DMS79 (cell line): Measurements from ENCODE around the gene PFN4.
A peak's percentile ranks its signal among the peaks of the same experiment; 100 is the strongest.
"Not testable (repeated sequence)": the region's sequence is repeated elsewhere in the genome, so short reads cannot be mapped to it uniquely, and the experiment has no call there.

ENCODE experiments used
- DNase-seq: peaks from one replicate; lab custom pipeline; 2025; lab: John Stamatoyannopoulos, UW

Gene PFN4

GRCh38 chr2:24111407-24111901, 11.7 kb downstream of the PFN4 start:
- DNase-seq = no peak

DNA sequence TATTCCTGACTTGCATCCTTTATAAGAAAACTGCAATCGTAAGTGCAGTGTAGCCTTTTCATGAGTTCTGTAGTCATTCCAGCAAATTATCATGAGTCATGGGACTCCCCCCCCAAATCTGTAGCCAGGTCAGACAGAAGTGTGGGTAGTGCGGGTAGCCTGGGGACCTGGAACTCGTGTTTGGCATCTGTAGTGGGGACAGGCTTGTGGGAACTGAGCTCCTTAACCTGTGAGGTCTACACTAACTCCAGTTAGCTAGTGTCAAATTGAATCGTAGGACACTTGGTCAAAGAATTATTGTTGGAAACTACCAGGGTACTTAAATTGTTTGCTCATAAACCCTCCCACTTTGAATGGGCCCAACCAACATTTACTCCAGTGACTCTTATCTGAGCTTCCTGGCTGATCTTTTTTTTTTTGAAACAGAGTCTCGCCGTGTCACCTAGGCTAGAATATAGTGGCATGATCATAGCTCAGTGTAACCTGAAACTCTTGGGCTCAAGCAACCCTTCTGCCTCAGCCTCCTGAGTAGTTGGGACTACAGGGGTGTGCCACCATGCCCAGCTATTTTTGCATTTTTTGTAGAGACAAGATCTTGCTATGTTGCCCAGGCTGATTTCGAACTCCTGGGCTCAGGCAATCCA, 12.4 kb downstream of the PFN4 start:
- no peak for DNase-seq

GRCh38 chr2:24109431-24109830, 13.7 kb downstream of the PFN4 start:
- not testable (repeated sequence) for DNase-seq

DNA sequence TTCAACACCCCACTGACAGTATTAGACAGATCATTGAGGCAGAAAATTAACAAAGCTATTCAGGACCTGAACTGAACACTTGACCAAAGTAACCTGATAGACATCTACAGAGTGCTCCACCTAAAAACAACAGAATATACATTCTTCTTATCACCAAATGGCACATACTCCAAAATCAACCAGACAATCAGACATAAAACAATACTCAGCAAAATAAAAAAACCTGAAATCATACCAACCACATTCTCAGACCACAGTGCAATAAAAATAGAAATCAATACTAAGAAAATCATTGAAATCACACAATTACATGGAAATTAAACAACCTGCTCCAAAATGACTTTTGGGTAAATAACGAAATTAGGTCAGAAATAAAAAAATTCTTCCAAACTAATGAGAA, 15.8 kb downstream of the PFN4 start:
- no peak for DNase-seq

GRCh38 chr2:24106786-24107185, 16.3 kb downstream of the PFN4 start:
- DNase-seq = no peak

- DNase-seq = no peak
Measured at GRCh38 chr2:24105816-24106215, 17.3 kb downstream of the PFN4 start.

DNA sequence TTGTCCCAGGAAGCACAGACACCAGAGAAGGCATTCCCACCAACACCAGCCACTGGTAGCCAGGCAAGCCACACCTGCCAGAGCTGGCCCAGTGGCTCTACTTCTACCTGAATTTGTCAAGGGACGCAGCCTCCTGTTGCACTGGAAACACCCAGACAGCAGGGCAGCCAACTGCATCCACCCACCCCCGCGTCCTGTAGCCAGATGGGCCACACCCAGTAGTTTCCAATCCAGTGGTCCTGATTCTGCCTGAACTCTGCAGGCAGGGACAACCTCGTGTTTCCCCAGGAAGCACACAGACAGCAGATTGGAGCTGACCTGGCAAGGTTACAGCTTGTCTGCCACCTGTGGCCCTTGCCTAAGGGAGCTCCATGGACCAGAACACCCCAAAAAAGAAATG, 18.2 kb downstream of the PFN4 start:
- no peak for DNase-seq

GRCh38 chr2:24104110-24104650, 19.0 kb downstream of the PFN4 start:
- DNase-seq = no peak

DNA sequence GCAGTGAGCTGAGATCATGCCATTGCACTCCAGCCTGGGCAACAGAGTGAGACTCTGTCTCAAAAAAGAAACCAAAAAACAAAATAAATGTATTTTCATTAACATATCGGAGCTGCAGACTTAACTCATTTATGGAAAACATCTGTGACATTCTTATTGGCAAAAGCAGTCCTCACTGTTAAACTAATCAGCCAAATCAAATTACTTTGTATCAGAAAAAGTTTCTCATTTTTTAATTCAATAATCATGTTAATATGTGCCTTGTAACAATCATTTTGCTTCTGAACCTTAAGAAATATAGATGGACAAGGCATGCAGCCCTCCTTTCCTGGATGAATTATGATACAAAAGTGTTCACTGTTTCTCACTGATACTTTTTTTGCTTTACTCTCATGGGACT, 20.5 kb downstream of the PFN4 start:
- DNase-seq = no peak

- DNase-seq = no peak
Measured at GRCh38 chr2:24101992-24102391, 21.1 kb downstream of the PFN4 start.

DNA sequence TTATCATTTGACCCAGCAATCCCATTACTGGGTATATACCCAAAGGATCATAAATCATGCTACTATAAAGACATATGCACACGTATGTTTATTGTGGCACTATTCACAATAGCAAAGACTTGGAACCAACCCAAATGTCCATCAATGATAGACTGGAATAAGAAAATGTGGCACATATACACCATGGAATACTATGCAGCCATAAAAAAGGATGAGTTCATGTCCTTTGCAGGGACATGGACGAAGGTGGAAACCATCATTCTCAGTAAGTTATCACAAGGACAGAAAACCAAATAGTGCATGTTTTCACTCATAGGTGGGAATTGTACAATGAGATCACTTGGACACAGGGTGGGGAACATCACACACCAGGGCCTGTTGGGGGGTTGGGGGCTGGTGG, 22.4 kb downstream of the PFN4 start:
- not testable (repeated sequence) for DNase-seq

DNA sequence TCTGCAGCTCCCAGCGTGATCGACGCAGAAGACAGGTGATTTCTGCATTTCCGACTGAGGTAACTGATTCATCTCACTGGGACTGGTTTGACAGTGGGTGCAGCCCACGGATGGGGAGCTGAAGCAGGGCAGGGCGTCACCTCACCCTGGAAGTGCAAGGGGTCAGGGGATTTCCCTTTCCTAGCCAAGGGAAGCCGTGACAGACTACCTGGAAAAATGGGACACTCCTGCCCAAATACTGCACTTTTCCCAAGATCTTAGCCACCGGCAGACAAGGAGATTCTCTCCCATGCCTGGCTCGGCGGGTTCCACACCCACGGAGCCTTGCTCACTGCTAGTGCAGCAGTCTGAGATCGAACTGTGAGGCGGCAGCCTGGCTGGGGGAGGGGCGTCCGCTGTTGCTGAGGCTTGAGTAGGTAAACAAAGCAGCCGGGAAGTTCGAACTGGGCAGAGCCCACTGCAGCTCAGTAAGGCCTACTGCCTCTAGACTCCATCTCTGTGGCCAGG, 27.9 kb downstream of the PFN4 start:
- DNase-seq = not testable (repeated sequence)

GRCh38 chr2:24093270-24093669, 29.9 kb downstream of the PFN4 start:
- DNase-seq = not testable (repeated sequence)

GRCh38 chr2:24088821-24089359, 34.2 kb downstream of the PFN4 start:
- DNase-seq = no peak

DNA sequence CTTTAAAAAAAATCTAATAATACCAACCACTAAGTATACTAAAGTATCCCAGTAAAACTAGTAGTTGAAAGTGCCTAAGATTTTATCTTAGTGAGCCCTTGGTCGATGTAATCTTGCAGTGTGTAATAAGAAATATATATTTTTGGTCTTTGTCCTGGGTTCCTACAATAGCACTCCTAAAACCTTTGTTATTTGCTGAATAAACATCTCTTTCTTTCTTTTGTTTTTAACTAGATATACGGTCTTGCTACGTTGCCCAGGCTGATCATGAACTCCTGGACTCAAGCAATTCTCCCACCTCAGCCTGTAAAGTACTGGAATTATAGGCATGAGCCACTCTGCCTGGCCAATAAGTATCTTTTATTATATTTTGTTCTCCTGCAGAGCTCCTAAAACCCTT, 36.1 kb downstream of the PFN4 start:
- no peak for DNase-seq

DNA sequence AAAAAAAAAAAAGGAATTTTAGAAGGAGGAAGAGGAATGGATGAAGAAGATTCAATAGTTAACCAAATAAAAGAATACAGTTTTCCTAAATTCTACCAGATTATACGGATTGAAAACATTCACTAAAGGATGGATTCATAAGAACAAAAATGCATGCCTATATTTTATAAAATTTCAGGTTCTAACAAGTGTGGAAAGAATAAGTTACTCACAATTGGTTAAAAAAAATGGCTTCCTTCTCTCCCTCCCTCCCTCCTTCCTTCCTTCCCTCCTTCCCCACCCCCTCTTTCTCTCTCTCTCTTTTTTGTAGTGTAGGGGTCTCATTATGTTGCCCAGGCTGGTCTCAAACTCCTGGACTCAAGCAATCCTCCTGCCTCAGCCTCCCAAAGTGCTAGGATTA, 36.9 kb downstream of the PFN4 start:
- DNase-seq = no peak

DNA sequence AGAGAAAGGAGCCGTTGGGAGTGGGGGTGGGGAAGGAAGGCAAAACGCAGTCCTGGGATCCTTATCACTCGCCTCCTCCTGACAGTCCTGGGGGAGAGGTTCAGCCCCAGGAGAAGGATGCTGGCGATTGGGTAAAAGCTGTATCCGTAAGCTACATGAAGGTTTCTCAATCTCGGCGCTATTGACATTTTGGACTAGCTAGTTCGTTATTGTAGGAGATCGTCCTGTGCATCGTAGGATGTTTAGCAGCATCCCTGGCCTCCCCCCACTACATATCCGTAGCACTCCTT, 38.0 kb downstream of the PFN4 start:
- no peak for DNase-seq

GRCh38 chr2:24084386-24085199, 38.5 kb downstream of the PFN4 start, which contains the start of gene TP53I3:
Gene TP53I3, minus strand, starts transcription at chr2:24084834. Its CDS starts 508 bp downstream, at chr2:24084326.
- DNase-seq = peak; percentile 93

DNA sequence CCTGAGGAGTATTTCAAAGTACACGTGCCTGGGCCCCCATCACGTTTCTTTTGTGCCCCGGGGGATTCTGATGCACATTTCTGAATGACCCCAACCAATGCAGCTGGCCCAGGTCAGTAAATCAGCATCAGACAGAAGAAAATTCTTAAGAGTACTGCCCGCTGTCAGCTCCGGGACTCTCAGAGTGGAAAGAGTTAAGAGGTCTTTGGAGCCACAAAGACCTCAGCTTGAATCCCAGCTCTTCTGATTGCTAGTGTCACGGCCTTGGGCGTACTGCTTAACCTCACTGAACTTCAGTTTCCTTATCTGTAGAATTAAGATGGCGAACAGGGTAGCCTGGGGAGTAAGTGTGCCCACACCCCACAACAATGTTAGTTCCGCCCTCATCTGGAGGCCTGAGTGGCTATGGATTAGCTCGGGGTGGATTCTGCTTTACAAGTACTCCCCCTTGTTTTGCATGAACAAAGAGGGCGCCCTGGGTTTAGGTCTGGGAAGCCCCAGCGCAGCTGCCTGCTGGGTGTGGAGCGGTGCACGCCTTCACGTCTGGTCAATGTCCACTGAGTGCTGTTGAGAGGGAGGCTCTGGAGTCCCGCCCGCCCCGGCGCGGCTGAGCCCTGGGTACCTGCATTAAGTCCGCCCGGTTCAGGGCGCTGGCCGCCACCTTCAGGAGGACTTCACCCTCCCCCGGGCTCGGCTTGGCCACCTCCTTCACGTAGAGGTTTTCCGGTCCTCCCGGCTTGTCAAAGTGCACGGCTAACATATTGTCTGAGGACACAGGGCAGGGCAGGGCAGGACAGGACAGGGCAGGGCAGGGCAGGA, 39.4 kb downstream of the PFN4 start:
- DNase-seq = peak; percentile 95

GRCh38 chr2:24082787-24083566, 40.2 kb downstream of the PFN4 start:
- DNase-seq = no peak

GRCh38 chr2:24080701-24081100, 42.4 kb downstream of the PFN4 start:
- peak; percentile 83 for DNase-seq
